ENCODE measurements around the gene TFB2M.

DNA sequence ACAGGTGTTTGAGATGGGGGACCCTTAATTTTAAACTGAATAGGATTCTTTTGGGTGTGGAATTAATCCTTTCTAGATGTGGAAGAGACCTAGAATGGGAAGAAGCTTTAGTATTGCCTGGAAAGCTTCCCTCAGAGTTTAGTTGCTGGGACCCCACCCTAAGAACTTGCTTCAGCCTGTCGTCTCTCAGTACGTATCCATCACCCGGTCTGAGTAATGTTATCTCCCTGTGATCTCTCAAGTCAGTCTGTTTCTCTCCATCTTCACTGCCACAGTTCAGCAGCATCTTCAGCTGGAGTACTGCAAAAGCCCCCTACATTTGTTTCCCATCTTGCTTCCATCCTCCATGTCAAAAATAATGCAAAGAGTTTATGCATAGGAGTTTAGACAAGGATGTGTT lies 29.1 kb upstream of the TFB2M start:
- TF ChIP-seq TAF1 (IDR thresholded peaks at IDR 0.05; ENCODE audit: borderline replicate concordance, low read depth, low read length) (no peak), POLR2A (IDR thresholded peaks at IDR 0.05; ENCODE audit: low read depth, low read length) (no peak), POLR2AphosphoS5 (IDR thresholded peaks at IDR 0.05; ENCODE audit: low read depth, low read length) (no peak)

Measured in GM12892 (cell line).